Activated T-helper 9 cell treated with anti-CD3 and anti-CD28 coated beads, Interleukin-2, amount 50 U/mL, for 16 hours (primary cell): Measurements from ENCODE around the gene SERINC4.

ENCODE experiments used
- DNase-seq: peaks from one replicate; pipeline ENCODE4 v3.0.0-alpha.2; 2020; ENCODE audit warnings: low read depth

SERINC4 gene

DNA sequence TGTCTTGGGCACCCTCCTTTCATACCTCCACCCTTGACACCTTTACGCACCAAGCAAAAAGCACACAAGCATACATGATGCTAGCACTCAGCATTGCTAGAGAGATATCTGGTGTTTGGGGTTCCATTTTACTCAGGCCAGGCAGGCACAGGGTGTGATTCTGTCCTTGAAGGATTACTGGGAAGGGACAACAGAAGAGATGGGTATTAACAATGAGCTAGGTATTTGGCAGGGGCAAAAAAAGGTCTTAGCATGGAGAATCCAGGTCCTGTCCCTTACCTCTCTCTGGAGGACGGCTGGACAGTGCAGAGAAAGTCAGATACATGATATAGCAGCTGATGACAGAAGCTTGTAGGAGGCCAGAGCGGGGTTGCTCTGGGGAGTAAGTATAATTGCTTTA lies 3.5 kb downstream of the SERINC4 start:
- DNase-seq = no peak

DNA sequence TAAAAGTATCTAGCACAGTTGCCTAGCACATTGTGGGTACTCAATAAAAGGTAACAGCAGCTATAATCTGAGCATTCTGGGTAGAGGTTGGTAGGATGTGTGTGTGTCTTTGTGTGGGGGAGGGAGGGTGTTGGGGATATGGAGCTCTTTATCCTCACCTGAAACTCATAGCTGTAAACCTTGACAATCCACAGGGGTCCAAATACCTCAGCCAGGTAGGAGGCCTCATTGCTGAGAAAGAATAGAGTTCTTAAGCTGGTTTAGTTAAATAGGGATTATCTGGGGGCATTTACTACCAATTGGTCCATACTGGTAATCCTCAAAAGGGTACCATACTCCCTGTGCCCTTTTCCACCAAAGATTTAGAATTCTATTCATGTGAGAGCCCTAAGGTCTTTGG lies 4.0 kb downstream of the SERINC4 start:
- no peak for DNase-seq

DNA sequence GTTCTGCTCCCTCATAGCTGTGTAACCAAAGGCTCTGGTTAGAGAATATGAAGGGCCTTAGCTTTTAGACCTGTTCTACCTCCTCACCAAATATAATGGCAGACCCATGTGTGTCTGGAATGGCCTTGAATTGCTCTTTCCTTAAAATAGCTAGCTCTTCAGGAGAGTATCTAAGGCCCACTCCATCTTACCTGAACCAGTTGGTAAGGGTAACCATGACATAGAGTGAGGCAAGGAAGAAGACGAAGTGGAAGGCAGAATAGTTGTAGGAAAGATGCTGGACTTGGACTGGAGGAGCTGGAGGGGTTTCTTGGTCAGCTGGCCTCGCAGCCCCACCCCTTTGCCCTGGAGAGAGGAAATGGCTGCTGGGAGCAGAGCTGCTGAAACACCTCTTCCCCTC lies 4.8 kb downstream of the SERINC4 start:
- DNase-seq = no peak

DNA sequence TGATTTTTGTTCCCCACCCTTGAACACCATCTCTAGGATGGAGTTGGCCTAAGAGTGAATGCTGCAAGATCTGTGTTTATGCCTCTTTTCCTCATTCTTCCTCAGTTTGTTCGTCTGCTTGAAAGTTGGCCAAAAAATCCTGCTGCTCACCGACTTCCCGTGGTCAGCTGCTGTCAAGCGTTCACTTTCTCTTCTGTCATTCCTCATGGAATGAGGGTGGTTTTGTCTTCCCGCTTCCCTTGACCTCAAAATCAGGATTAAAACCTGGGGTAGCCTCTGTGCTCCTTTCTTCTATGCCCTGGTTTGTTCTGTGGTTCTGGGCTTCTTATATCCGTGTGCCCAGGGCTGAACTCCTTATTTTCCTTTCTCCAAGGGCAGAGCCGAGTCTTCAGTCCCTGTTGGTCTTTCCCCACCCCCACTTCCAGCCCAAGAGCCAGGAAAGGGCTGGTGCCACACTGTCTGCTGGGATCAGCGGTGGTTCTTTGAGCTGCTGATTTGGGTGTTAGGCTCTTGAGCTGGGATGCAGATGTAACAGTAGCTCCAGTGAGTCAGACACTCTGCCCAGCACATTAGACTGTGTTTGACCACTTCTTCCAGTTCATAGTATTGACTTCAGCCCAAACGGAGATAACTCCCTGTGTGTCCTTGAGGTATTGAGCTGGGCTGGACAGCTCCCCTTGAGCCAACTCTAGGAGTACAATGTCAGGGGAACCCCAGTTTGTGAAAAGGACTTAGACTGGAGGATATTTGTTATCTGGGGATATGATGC lies 5.6 kb downstream of the SERINC4 start:
- no peak for DNase-seq

DNA sequence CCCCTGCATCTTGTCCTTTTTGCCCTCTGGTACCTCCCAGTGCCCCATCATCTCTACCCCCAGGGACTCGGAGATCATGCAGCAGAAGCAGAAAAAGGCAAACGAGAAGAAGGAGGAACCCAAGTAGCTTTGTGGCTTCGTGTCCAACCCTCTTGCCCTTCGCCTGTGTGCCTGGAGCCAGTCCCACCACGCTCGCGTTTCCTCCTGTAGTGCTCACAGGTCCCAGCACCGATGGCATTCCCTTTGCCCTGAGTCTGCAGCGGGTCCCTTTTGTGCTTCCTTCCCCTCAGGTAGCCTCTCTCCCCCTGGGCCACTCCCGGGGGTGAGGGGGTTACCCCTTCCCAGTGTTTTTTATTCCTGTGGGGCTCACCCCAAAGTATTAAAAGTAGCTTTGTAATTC lies 6.4 kb downstream of the SERINC4 start:
- DNase-seq = no peak

DNA sequence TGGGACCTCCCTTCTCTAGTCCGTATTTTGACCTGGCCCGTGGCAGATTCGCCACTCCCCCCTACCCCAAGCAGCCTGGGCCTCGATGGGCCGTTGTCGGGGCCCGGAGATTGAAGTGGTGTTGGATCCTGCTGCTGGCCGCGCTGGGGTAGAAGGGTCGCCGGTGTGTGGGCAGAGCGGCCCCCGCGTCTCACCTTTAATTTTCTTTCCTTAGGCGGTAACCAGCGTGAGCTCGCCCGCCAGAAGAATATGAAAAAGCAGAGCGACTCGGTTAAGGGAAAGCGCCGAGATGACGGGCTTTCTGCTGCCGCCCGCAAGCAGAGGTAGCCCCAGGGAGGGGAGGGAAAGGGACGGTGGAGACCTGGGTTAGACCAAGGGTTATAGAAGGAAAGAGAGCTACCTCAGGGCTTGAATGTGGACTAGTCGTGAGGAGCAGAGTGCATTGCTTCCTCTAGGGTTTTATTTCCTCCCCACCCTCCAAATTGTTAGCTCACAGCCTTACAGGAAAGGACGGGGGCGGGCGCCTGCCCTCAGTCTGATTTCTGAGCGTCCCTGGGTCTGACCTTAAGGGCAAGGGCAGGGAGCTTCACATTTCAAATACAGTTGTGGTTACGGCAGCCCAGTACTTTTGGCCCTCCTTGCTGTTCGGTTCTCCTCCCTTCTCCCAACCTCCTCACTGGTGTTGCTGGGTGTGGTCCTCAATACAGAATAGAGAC lies 7.1 kb downstream of the SERINC4 start:
- no peak for DNase-seq

DNA sequence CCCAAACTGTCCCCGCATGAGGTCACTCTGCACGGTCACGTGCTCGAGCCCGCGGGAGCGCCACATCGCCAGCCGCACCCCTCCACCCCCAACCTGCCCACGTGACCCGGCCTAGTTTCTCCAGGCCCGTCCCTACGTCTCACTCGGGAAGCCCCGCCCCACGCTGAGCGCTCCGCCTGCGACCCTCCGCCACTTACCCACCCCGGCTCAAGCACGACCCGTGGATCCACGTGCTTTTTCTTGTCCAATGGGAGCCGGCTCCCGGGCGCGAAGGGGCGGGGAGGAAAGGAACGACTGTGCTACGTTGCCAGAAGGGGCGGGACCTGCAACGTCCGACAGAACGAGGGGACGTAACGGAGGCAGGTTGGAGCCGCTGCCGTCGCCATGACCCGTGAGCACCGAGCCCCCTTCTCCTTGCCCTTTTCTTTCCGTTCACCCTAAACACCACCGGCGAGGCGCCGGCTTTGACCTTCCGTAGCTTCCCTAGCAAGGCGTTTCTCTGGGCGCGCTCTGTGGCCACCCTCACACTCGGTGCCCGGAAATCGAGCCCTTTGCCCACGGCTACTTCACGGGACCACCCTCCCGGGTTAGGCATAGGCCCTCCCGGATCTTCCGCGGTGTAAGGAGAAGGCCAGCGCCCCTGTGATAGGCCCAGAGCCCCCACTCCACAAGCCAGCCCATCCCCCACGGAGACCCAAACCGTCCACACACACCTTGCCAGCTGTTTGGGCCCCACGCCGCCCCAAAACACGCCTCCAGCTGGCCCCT lies 7.8 kb downstream of the SERINC4 start, which contains the start of gene SERF2:
TSS of gene SERF2 (plus strand) at position 328 of the 768 bp plus-strand sequence. CDS start at position 385, 57 bp downstream.
- peak; percentile 100 for DNase-seq

DNA sequence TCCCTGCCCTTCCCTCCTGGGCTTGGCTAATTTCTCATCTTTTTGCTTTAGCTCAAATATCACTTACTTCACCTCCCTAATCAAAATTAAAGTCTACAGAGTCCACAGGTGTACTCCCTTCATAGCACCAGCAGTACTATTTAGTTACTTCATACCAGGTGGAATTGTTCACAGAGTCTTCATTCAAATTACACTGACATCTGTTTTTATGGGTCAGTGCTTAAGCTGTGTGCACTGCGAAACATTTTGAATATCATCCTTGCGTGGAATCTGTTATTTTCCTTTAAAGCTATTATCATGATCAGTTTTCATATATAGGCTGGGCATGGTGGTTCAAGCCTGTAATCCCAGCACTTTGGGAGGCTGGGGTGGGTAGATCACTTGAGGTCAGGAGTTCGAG lies 10.6 kb downstream of the SERINC4 start:
- no peak for DNase-seq

DNA sequence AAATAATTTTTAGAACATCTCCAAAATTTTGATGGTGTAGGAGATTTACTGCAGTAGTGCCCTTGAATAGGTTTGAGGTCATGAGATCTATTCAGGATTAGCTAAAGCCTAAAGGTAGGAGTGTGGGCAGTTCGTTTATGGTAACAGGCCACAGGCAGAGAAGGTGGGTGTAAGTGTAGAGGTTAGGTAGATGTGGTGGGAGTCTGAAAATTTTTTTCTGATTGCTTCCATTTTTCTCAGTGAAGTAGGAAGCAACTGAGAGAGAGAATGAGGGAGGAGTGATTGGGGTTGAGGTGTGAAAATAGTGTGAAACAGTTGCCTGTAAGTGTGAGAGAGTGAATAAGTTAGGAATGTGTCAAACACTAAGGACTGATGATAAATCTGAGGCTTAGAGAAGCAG lies 21.0 kb downstream of the SERINC4 start:
- no peak for DNase-seq

DNA sequence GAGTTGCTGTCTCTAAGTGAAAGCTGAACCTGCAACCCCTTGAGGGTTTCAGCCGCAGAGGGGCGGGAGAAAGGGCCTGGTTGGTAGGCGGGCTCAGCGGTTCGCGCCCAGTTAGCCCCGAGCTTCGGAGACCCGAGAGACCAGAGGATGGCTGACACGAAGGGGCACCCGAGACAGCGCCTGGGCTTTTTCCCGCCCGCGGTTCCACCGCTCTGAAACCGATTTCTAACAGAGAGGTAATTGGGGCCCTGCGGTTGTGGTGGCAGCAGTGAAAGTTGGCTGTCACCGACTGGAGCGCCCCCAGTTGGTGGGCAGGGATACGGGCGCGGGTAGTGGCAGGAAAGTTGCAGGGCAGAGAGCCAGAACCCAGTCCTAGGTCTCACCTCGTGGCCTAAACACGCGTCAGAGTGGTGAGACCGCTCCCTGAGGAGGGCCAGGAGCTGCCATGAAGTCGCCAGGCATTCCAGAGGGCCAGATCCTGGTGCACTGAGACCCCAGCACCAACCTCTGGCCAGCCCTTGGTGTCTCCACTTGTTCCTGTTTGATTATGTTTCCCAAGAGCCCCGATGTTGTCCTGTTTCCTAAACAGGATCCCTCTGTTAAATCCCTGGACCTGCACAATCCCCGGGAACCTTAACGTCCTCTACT lies 22.6 kb downstream of the SERINC4 start:
- peak; percentile 70 for DNase-seq

DNA sequence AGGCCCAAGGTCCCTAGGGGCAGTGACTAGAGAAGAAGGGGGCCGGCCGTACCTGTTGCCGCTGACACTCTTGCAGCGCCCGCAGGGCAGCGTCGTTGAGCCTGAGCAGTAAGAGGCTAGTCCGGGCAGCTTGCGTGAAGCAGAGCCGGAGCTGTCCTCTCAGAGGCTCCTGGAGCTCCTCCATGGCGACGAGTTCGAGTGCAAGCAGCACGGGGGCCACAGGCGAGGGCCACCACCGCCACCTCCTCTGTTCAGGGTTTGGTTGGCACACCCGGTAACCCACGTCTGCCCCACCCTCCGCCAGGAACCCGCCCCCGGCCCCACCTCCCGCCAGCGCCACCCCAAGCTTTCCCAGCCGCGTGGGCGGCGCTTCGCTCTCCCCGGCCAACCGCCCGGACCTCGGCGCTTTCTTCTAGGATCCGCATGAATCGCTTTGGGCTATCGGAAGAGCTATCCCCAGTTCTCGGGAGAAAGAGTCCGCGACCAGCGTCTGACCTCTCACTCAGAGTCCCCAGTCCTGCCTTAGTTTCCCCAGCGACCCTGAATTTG lies 23.2 kb downstream of the SERINC4 start, which contains the start of gene ELL3:
TSS of gene ELL3 (minus strand) at position 249 of the 549 bp plus-strand sequence. CDS start at position 184, 65 bp downstream.
- peak; percentile 66 for DNase-seq

DNA sequence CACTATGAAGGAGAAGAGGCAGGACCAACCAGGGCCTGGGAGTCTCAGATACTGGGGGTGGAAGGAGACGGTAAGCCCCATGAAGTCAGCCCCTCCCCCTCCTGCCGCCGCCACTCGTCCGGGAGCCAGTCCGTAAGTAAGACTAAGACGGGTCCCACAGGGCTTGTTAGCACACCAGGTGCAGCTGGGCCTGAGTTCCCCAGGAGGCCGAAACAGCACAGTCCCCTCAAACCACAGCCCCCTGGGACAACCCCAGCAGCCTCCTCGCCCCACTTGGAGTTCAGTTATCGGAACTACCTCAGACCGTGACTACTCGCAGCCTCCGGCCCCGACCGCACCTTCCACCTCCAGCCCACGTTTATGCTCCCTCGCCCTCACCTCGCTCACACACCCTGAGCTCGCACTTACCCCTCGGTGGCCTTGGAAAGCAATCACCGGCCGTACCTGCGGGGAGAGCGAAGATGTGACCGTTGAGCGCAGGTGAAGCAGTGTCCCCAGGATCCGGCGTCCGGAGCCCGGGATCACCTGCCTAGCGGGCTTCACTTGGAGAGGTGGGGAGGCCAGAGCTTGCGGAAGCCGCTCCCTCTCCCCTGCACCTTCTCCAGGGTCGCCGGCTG lies 23.8 kb downstream of the SERINC4 start:
- DNase-seq = no peak

DNA sequence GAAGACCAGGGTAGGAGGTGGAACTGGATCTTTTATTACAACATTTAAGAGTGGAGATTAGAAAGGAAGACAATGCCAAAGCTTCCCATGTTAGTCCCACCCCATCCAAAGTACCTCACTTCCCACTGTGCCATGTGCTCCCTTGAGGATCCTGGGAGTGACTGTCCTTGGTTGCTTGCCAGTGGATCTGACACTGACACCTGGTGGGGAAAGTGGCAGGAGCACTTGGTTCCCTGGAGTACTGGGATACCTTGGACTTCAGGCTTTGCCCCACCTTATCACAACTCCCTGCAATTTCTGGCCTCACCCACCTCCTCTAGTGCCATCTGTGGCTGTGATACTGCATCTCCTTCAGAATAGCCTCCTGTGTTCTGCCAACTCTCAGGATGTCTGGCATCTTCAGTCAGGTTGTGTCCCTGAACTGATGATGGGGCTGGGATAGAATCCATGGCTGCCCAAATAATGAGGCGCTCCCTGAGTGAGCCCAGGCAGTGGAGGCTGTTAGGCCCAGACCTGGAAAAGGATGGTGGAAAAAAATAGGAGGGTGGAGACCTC lies 24.5 kb downstream of the SERINC4 start:
- DNase-seq = no peak

DNA sequence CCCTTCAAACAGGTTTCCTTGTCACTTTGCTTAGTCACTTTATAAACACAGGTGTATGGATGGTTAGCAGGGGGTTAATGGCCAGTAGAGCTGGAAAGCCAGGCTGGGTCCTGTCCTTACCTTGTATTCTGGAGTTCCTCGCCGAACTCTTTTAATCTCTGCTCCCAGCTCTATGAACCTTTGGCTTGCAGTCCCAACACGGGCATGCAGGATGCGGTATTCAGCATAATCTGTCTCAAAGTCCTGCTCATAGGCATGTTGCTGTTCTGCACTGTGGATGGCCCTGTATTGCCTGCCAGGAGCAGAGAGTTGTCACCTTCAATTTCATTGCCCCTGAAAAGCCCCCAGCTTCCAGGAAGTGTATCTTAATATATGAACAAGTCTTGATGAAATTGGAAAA lies 26.0 kb downstream of the SERINC4 start:
- DNase-seq = no peak

DNA sequence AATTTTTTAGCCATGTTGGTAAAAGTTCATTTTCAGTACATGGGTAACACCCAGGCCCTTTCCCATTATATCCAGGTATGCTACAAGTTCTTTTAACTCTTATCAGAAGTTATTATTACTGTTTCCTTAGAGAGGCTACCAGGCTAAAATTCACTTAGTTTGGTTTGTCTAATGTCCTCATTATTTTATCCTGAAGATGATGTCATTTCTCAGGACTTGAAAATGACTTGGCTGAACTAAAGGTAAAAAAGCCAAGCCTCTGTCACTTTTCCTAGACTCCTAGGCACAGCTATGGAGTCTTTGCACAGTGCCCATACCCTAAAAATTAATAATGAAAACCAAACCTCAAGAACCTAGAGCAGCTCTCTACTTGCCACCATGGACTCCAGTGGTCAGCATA lies 27.4 kb downstream of the SERINC4 start:
- DNase-seq = no peak

DNA sequence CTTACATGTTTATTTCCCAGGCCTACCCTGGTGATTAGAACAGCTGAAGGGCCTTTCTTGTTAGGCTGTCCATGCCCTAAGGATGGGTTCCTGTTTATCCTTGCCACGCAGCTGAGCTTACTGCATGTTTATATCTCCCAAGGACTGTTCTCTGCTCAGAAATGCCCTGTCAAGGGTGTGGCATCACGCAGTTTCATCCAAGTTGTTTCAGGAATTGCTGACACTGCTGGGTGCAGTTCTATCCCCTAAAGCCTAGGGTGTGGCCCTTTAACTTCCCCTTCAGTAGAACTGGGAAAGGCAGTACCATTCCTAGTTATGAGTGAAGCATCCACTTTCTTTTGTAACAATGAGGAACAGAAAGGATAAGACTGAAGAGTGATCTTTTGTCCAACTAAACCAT lies 28.2 kb downstream of the SERINC4 start:
- DNase-seq = no peak

DNA sequence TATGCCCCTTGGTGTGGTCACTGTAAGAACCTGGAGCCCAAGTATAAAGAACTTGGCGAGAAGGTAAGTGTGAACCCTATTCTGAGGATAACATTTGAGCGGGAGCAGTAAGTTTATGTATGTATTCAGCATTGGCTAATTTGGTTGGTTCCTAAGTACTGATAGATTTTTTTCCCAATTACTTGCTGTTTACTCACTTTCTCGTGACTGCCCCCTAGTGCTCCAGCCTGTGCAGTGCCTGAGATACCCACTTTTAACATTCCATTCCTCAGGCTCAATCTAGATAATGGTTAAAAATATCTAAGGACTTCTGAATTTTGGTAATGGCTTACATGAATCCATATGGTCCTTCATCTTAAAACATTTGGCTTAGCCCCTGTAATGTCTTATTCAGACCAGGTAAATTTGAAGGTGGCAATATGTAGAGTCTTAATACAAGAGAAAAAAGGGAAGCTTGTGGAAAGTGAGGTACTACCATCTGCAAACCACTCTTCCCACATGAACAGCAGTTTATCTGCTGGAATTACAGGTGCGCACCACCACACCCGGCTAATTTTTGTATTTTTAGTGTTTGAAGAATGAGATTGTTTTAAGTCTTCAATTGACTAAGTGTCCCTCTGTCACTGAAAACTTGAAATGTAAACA lies 30.3 kb downstream of the SERINC4 start:
- DNase-seq = no peak

DNA sequence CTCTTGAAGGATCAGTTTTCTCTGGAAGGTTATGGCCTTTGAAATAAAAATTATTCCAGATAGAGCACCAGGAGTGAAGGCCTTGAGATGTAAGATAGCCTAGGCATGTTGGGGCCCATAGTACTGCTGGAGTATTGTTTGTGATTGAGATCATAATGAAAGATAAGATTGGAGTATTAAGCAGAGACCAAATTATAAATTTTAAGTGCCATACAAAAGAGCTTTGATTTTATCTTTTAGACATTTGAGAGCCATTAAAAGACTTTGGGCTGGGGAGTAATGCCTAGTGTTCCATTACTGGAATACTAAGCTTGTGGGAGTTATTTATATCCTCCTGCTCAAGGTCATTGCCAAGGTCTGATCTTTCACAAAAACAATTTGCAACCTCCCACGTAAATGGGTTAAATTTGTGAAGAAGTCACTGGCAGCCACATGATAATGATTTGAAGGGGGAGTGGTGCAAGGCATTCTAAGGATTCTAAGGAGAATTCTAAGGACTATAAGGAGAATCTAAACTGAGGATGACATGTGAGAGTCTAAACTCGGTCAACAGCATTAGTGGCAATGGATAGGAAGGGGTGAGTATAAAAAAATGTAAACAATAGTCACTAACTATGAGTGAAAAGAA lies 36.1 kb downstream of the SERINC4 start:
- DNase-seq = no peak

DNA sequence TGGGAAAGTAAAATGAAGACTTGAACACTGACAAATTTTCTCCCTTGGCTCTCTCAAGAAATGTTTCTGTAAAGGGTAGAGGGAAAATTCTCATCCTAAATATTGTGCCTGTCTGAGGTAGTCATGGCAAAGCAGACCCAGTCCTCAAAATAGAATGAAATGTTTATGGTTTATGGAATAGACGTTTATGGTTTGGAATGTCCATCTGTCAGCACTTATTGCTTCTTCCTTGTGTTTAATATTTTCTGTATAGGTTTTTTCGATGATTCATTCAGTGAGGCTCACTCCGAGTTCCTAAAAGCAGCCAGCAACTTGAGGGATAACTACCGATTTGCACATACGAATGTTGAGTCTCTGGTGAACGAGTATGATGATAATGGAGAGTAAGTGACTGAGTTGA lies 37.2 kb downstream of the SERINC4 start:
- no peak for DNase-seq

DNA sequence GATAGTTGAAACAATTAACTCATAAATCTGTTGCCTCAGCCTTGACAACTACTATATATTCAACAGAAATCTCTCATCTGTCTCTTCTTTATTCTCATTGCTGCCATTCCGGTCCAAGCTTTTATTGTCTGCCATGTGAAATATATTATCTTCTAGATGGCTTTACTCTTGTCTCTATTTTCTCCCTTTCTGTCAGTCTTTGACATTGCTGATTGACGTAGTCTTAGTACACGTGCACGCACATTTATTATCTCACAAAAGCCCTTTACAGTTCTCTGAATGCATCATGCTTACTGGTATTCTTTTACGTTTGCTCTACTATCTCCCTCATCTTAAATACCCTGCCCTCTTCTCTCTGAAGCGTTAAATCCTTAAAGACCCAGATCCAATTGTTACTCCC lies 48.1 kb downstream of the SERINC4 start:
- DNase-seq = no peak
